GM21825 (cell line): ENCODE results near the gene PDGFB.

Experiments
- ATAC-seq: cut with Tn5 transposase; IDR thresholded peaks from one replicate; pipeline ENCODE4 v1.9.1; 2021; ENCODE audit warnings: mild to moderate bottlenecking, moderate library complexity; ENCODE audit not compliant: unreplicated experiment

PDGFB gene

GRCh38 chr22:39240831-39241793, 3.7 kb downstream of the PDGFB start:
- ATAC-seq, result no peak

GRCh38 chr22:39239561-39240423, 5.0 kb downstream of the PDGFB start:
- ATAC-seq, result no peak

GRCh38 chr22:39238966-39239505, 5.7 kb downstream of the PDGFB start:
- ATAC-seq, result no peak

GRCh38 chr22:39238561-39238960, 6.2 kb downstream of the PDGFB start:
- no peak for ATAC-seq

GRCh38 chr22:39238101-39238466, 6.7 kb downstream of the PDGFB start:
- no peak for ATAC-seq

GRCh38 chr22:39237318-39238100, 7.3 kb downstream of the PDGFB start:
- no peak for ATAC-seq

- ATAC-seq, result peak; percentile 48
These were observed 8.2 kb downstream of the PDGFB start for GRCh38 chr22:39236321-39237317.

- no peak for ATAC-seq
These were observed 9.7 kb downstream of the PDGFB start for GRCh38 chr22:39234867-39235687.

- no peak for ATAC-seq
These were observed 10.4 kb downstream of the PDGFB start for GRCh38 chr22:39234472-39234787.

GRCh38 chr22:39233710-39234471, 10.9 kb downstream of the PDGFB start:
- ATAC-seq, result no peak

GRCh38 chr22:39232806-39233709, 11.7 kb downstream of the PDGFB start:
- ATAC-seq, result no peak

GRCh38 chr22:39232246-39232645, 12.5 kb downstream of the PDGFB start:
- no peak for ATAC-seq

- no peak for ATAC-seq
These were observed 13.4 kb downstream of the PDGFB start for GRCh38 chr22:39231197-39231950.

- no peak for ATAC-seq
These were observed 14.3 kb downstream of the PDGFB start for GRCh38 chr22:39230261-39231196.

GRCh38 chr22:39229688-39230260, 15.0 kb downstream of the PDGFB start:
- ATAC-seq, result no peak
